UCSD-AML1 (cell line): ENCODE results near the gene COL27A1.

Experiments used
- DNase-seq: peaks from one replicate; lab custom pipeline; 2025; ENCODE audit not compliant: unreplicated experiment; lab: John Stamatoyannopoulos, UW

COL27A1 gene

DNA sequence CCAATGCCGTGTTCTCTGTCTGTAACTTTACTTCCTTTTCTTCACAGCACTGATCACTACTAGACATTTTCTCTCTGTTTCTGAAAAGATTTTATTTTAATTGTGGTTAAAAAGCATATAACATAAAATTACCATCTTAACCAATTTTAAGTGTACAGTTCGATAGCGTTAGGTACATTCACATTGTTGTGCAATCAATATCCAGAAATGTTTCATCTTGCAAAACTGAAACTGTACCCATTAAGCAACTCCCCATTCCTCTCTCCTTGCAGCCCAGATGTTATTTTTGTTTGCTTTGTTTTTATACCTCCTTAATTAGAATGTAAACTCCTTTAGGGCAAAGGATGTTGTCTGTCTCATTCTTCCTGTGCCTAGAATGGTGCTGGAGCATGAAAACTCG, 47.5 kb downstream of the COL27A1 start:
- DNase-seq, result no peak

DNA sequence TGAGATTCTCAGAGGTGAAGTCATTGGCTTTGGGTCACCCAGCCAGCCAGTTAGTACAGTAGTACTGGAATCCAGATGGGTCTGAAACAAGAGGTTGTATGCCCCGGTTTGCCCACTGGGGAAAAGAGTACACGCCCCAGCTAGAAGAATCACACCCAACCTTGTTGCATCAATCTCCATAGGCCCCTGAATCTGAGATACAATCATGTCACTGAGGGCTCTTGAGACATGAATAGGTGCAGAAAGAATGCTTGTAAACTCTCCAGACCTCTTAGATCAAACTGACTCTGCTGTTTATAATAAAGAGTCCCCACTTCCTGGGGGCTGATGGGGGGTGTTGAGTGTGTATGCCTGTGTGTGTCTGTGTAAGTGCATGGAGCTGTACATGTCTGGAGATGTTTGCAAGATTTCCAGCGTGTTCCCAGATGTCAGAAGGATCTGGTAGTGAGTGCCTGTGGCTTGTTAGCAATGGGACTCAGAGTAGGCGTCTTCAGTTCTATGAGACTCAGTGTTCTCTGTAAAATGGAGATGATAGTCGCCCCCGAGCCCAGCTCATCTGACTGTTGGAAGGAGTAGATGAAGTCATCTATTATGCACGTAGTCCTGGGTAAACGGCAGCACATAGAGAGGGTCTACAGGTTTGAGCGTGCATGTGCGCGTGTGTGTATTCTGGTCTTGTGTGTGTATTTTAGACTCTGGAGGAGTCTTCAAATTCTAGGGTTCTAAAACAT, 48.2 kb downstream of the COL27A1 start:
- DNase-seq, result no peak

DNA sequence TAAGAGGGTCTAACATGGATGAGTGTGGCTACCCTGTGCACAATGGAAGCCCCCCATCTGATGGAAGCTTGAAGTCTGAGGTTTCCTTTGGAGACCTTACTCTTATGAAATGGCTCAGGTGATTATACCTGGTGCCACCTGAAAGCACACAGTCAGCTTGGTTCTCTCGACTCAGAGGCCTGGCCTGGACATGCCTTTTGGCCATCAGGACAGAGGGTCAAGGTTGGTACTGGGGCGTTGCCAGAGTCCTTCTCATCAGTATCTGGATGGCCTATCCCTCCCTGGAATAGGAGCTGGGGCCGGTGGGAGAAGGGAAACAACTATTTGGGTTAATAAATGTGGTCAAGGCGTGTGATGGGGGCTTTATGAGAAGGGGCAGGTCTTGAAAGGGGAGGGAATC, 48.9 kb downstream of the COL27A1 start:
- DNase-seq, result no peak

GRCh38 chr9:114205171-114206015, 50.1 kb downstream of the COL27A1 start:
- no peak for DNase-seq

- no peak for DNase-seq
These were observed 51.0 kb downstream of the COL27A1 start for GRCh38 chr9:114206221-114206789.

DNA sequence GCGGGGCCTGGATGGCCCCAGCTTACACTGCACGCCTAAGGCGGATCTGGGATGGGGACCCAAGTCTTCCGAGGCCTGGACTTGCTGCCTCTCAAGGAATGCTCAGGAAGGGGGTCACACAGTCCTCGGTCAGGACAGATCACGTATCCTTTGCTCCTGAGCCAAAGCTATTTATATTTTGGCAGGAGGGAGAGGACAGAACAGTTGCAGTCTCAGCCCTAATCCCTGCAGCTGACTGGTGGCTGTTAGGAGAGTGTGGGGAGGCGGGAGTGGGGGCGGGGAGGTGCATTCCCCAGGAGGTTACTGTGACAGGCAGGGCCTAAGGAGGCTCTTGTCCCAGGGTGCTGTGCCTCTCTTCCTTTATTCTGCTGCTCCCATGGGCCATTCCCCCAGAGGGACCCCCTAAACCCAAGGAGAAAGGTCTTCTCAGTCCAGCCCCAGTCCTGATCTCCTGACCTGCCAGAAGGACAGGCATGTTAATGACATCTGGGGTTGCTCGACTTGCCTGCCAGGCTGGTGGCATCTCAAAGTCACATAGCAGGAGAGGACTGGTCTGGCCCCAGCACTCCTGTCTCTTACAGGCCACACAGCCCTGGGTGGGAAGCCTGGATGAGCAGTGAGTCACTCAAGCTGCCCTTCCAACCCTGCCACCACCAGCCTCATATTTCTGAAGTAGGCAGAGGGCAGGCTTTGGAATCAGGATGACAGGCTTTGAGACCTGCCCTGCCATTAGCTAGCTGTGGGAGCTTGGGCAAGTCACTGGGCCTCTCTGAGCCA, 51.9 kb downstream of the COL27A1 start:
- DNase-seq, result no peak

DNA sequence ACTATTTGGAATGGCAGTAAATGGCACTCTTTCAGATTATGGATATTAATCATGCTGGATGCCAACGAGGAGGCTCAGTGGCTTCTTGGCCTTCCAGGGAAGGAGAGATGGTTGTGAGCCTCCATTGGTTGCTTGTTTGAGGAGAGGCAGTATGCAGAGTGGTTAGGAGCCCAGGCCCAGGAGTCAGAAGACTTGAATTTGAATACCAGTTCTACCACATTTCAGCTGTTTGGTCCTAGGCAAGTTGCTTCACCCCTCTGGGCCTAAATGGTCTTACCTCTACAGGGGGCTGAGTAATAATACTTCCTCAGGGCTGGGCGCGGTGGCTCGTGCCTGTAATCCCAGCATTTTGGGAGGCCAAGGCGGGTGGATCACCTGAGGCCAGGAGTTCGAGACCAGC, 52.5 kb downstream of the COL27A1 start:
- no peak for DNase-seq

DNA sequence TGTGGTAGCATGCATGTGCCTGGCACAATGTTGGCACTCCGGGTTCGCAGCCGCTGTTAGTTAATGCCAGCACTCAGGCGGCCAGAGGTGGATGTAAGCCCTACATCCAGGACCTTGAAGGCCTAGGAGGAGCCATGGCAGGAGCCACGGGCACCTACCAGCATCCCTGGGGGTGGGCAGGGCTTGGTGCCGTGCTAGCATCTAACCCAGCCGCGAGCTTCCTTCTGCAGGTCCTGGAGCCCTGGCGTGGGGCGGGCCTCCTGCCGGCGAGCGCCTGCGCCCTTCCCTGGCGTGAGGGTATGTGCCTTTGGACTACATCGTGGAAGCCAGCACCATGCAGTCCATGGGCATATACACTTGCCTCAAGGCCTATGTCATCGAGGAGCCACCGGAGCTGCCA, 53.8 kb downstream of the COL27A1 start:
- no peak for DNase-seq

DNA sequence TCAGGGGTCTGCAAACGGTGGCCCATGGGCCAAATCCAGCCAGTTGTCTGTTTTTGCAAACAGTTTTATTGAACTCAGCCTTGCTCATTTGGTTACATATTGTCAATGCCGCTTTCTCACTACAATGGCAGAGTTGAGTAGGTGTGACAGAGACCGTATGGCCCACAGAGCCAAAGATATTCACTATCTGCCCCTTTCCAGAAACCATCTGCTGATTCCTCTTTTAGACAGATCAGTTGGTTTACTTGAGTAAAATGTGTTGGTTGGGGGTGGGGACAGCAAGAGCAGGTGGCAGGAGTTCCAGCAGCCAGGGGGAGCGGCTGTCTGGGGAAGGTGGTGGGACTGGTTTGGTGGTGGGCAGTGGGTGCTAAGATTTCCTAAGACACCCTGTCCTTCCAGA, 54.8 kb downstream of the COL27A1 start:
- DNase-seq, result no peak

DNA sequence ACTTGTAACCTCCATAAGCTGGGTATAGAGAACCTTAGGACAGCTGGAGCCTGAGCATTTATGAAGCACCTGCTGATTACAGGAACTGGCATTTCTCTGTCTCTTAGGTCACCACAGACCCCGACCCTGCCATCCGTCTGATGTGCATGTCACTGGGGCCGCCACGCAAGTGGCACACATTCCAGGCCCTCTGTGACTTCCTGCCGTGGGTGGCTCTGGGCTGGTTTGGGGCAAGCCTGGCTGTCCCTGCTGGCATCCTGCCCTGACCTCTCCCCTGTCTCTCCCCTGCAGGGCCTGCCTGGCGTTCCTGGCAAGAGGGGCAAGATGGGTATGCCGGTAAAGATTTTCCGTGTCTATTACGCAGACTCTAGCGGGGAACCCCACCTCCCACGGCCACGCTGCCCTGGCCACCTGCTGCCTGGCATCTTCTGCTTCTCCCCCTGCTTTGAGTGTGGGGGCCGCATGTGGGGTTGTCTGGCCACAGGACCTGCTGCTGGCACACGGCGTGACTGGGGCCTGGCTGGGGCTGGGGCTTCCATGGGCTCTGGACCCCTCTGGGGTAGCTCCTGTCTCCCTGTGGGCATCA, 55.4 kb downstream of the COL27A1 start:
- no peak for DNase-seq

DNA sequence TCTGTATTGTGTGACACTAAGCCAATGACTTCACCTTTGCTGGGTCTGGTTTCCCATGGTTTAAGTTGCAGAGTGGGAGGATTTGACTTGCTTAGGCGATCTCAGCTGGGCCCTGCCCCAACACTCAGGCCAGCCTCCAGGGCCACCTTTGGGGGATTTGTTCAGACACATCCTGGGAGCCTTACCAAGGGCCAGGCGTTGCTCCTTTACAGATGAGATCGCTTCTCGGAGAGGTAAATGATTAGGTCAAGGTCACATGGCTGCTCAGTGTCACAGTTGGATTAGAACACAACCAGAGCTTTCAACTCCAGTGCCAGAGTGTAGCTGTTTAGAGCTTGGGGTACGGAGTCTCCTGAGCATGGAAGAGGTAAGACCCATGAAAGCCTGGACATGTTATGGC, 57.5 kb downstream of the COL27A1 start:
- no peak for DNase-seq

GRCh38 chr9:114213566-114213965, 58.2 kb downstream of the COL27A1 start:
- no peak for DNase-seq

DNA sequence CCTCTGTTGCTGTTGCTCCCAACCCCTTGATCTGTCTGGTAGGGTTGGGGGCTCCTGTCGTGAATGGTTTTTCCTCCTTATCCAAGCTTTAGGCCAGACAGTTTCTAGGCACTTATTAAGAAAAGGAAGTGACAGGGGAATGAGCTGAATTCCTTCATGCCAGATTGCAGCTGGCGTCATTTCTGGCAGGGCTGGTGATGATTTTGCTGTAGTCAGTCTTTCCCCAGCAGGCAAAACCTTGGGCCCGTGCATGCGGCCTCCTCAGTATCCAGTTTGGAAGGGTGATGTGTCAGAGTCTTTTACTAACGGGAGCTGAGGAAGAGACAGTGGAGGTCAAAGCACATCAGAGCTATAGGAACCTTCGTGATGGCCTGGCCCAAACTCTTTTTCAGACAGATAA, 58.8 kb downstream of the COL27A1 start:
- DNase-seq, result no peak

- no peak for DNase-seq
These were observed 59.5 kb downstream of the COL27A1 start for GRCh38 chr9:114214686-114215414.

DNA sequence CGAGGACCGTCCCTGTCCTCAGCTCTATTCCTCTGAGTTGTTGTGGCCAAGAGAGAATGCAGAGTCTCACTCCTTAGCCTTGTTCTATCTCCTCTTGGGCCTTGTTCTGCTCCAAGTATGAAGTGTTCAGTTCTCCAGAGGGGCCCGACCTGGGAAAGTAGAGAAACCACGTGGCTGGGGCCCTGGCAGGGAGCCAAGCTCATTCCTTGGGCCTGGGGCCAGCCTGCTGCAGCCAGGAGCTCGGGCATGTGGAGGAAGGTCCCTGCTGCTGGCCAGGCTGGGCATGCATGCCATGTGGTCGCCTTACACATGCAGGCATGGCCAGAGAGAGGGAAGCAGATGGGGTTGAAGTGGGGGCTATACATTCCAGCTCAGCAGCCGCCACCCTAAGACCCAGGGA, 60.7 kb downstream of the COL27A1 start:
- DNase-seq, result no peak

GRCh38 chr9:114216976-114217375, 61.6 kb downstream of the COL27A1 start:
- DNase-seq, result no peak

GRCh38 chr9:114218264-114219120, 63.2 kb downstream of the COL27A1 start:
- no peak for DNase-seq

DNA sequence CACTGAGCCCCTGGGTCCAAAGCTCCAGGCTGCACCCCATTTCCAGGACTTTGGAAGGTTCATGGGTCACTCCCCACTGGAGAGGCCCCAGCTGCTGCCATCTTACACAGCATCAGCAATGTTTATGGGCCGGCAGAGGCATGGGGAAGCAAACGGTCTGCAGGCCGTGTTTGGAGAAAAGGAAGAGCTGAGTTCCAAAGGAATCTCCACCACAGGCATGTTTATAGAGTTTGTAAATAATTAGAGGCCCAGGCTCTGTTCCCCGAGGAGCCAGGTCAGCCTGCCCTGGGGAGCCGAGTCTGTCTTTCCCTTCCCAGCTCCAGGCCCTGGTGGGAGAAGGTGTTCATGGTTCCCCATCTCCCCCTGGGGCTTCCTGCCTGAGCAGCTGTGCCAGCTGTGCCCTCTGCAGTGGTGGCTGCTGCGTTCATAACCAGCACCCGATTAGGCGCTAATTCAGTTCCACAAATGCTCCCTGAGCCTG, 64.8 kb downstream of the COL27A1 start:
- no peak for DNase-seq
